ENCODE measurements around the gene PPT1.

GRCh38 chr1:40045182-40045581 is 51.9 kb downstream of the PPT1 start:
- TF ChIP-seq CTCF (IDR thresholded peaks at IDR 0.05 in 8 of 11, conservative IDR thresholded peaks at IDR 0.05 in 3 of 11) (no peak), POLR2A (IDR thresholded peaks at IDR 0.05) (no peak)

All from spleen (tissue), 7 donors.